ENCODE measurements around the gene ASMTL. TPM values are rescaled to one million over a fixed set of nuclear protein-coding genes. Genes with fewer than 3 reads are reported as not detected.
"Not testable (repeated sequence)": the region's sequence is repeated elsewhere in the genome, so short reads cannot be mapped to it uniquely, and the experiment has no call there.

The ASMTL gene
- total RNA-seq, 6 experiments from 2014 or later: 12.5 to 27.3 (median 18.6) TPM

GRCh38 chrX:1483843-1484637 lies 31.3 kb upstream of the ASMTL start:
- no peak overlapping the region for H3K27ac ChIP-seq
- H3K9me3 ChIP-seq: peaks cover 0 to 2% (median 0%) of the 10 kb centered on the region in 4 donors
- no peak overlapping the region for H3K4me3 ChIP-seq
- TF ChIP-seq POLR2A (IDR thresholded peaks at IDR 0.05) (no peak), CTCF (IDR thresholded peaks at IDR 0.05) (no peak)
- no peaks in the 10 kb centered on the region for H3K27me3 ChIP-seq
- ATAC-seq (no peak), DNase-seq (peak in 1 of 3 donors; percentile 35)
- 85% methylated on average over 13 of the region's 15 CpGs for WGBS (ENCODE audit: insufficient coverage, low coverage, low lambda C conversion rate, missing lambda C conversion rate)
- intact Hi-C loops (cut with DNase I): no loop called here
- H3K36me3 ChIP-seq: no peaks in the 10 kb centered on the region
- H3K4me1 ChIP-seq: peaks cover 0 to 4% (median 0%) of the 10 kb centered on the region in 4 donors

DNA sequence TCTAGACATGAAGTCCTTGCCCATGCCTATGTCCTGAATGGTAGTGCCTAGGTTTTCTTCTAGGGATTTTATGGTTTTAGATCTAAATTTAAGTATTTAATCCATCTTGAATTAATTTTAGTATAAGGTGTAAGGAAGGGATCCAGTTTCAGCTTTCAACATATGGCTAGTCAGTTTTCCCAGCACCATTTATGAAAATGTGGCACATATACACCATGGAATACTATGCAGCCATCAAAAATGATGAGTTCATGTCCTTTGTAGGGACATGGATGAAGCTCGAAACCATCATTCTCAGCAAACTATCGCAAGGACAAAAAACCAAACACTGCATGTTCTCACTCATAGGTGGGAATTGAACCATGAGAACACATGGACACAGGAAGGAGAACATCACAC lies 29.8 kb upstream of the ASMTL start:
- DNase-seq; H3K4me1 ChIP-seq; ATAC-seq; H3K9me3 ChIP-seq; intact Hi-C loops (cut with DNase I); H3K27me3 ChIP-seq; H3K4me3 ChIP-seq; H3K27ac ChIP-seq; H3K36me3 ChIP-seq: not testable (repeated sequence)
- no CpG with 5 or more reads among the region's 2 CpGs for WGBS (ENCODE audit: insufficient coverage, low coverage, low lambda C conversion rate, missing lambda C conversion rate)

DNA sequence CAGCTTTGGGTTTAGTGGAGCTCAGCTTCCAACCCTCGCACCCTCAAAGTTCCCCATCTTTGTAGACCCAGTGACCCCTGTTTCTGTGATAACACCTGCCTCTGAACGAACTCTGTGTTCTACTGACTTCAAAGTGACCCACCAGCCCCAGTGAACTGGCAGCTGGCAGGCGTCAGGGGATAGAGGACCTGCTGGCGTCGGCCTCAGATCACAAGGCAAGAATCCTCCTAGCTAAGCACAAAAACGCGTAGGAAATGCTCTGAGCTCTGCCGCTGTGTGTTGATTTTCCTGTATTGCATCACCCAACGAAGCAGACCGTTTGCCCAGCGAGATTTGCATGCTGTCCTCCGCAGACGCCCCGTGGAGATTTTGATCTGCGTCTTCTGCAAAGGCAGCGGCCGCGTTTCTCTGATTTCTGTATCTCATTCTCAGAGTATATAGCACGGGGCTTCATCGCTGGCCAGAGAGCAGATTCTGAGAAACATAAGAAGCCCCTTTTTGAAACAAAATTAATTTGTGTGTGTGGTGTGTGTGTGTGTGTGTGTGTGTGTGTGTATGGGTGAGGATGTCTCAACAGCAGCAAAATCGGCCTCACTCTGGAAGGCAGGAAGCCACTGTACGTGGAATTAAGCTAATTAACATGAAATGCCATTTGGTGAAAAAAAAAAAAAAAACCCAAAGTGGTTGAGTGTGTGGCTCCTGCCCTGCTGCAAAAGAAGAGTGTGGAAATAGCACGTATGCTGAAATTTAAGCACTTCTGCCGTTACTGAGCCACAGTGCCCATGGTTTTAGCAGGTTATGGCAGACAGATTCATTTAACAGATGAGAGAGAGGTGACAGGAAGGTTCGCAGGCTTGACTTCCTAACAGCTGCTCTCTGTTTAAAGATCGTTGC lies 29.2 kb upstream of the ASMTL start:
- peak; percentile 93 to 97 (median 95) for ATAC-seq
- Histone ChIP-seq H3K4me1 (peaks cover 0 to 4% (median 0%) of the 10 kb centered on the region in 4 donors), H3K27me3 (no peaks in the 10 kb centered on the region), H3K27ac (peak overlapping the region in 2 of 3 donors; percentile 48 to 66), H3K9me3 (peaks cover 0 to 2% (median 0%) of the 10 kb centered on the region in 4 donors), H3K4me3 (no peak overlapping the region), H3K36me3 (no peaks in the 10 kb centered on the region)
- peak in 1 of 4 donors; percentile 8 for TF ChIP-seq CTCF (IDR thresholded peaks at IDR 0.05)
- TF ChIP-seq POLR2A (IDR thresholded peaks at IDR 0.05): no peak
- 3% methylated on average over 16 of the region's 26 CpGs for WGBS (ENCODE audit: insufficient coverage, low coverage, low lambda C conversion rate, missing lambda C conversion rate)
- DNase-seq: peak; percentile 76 to 82 (median 80)
- intact Hi-C loops (cut with DNase I): no loop called here

- Histone ChIP-seq H3K4me1 (peaks cover 0 to 4% (median 0%) of the 10 kb centered on the region in 4 donors), H3K27ac (no peak overlapping the region), H3K27me3 (no peaks in the 10 kb centered on the region), H3K36me3 (no peaks in the 10 kb centered on the region), H3K9me3 (peaks cover 0 to 2% (median 0%) of the 10 kb centered on the region in 4 donors), H3K4me3 (no peak overlapping the region)
- intact Hi-C loops (cut with DNase I): no loop called here
- 65% methylated on average over 7 of the region's 8 CpGs for WGBS (ENCODE audit: insufficient coverage, low coverage, low lambda C conversion rate, missing lambda C conversion rate)
- DNase-seq: peak in 1 of 3 donors; percentile 8
- ATAC-seq: no peak
- TF ChIP-seq CTCF (IDR thresholded peaks at IDR 0.05): no peak
- TF ChIP-seq POLR2A (IDR thresholded peaks at IDR 0.05): no peak
Measured at GRCh38 chrX:1480082-1480785, 27.5 kb upstream of the ASMTL start.

All from right lobe of liver (tissue), 6 donors.